Fibroblast of lung (primary cell): Measurements from ENCODE around the gene UQCRFS1. TPM values are rescaled to one million over a fixed set of nuclear protein-coding genes. Genes with fewer than 3 reads are reported as not detected.
"Not testable (repeated sequence)": the region's sequence is repeated elsewhere in the genome, so short reads cannot be mapped to it uniquely, and the experiment has no call there.

Source experiments
- DNase-seq, 2 donors: peaks; one replicate each; pipeline versions ENCODE4 v3.0.0 to v3.0.0-alpha.2; 2010; ENCODE audit warnings: low read depth in 2 of 2
- H2AFZ ChIP-seq: 2 replicates; pipeline ENCODE4 v1.5.1; 2012; ENCODE audit warnings: low read length, control low read depth, inconsistent platforms
- H3K27ac ChIP-seq: 2 replicates; pipeline ENCODE4 v1.5.1; 2011; ENCODE audit warnings: low read length, control low read depth; ENCODE audit not compliant: insufficient read depth
- H3K27me3 ChIP-seq: 2 replicates; pipeline ENCODE4 v1.5.1; 2011; ENCODE audit warnings: mild to moderate bottlenecking, low read length; ENCODE audit not compliant: control insufficient read depth, insufficient read depth
- H3K36me3 ChIP-seq: 2 replicates; pipeline ENCODE4 v1.5.1; 2011; ENCODE audit warnings: low read length; ENCODE audit not compliant: control insufficient read depth, insufficient read depth
- H3K4me1 ChIP-seq: 2 replicates; pipeline ENCODE4 v1.5.1; 2011; ENCODE audit warnings: low read length; ENCODE audit not compliant: control insufficient read depth, insufficient read depth; ENCODE audit errors: extremely low read depth
- H3K4me2 ChIP-seq: 2 replicates; pipeline ENCODE4 v1.5.1; 2011; ENCODE audit warnings: low read length, control low read depth; ENCODE audit not compliant: insufficient read depth; ENCODE audit errors: extremely low read depth
- H3K4me3 ChIP-seq, 4 experiments: fragments of 200-600 bp in 1 of 4; sonication (generic) in 1 of 4; replicated peaks in 1 of 4; 2 replicates each; pipeline ENCODE4 v1.5.1; 2011 to 2016; ENCODE audit warnings: low read length in 4 of 4, low read depth in 3 of 4, mild to moderate bottlenecking in 3 of 4, control low read depth in 2 of 4, inconsistent platforms in 1 of 4, mixed read lengths in 1 of 4; ENCODE audit not compliant: insufficient read depth in 1 of 4; ENCODE audit errors: control extremely low read depth in 1 of 4
- H3K79me2 ChIP-seq: 2 replicates; pipeline ENCODE4 v1.5.1; 2012; ENCODE audit warnings: mild to moderate bottlenecking, low read length, inconsistent platforms; ENCODE audit not compliant: control insufficient read depth, insufficient read depth
- H3K9ac ChIP-seq: 2 replicates; pipeline ENCODE4 v1.5.1; 2011; ENCODE audit warnings: mild to moderate bottlenecking, low read length, control low read depth; ENCODE audit not compliant: insufficient read depth
- H3K9me3 ChIP-seq: 2 replicates; pipeline ENCODE4 v1.5.1; 2012; ENCODE audit warnings: low read depth, low read length; ENCODE audit not compliant: control insufficient read depth, insufficient read depth
- H4K20me1 ChIP-seq: 2 replicates; pipeline ENCODE4 v1.5.1; 2011; ENCODE audit warnings: low read length; ENCODE audit not compliant: control insufficient read depth, insufficient read depth; ENCODE audit errors: extremely low read depth
- CTCF ChIP-seq, 2 donors: IDR thresholded peaks in 1 of 2; conservative IDR thresholded peaks in 1 of 2; 1 replicate in 1 of 2; 2 replicates in 1 of 2; pipeline ENCODE4 v1.5.1; 2011 to 2012; ENCODE audit warnings: low read length in 2 of 2, control low read depth in 1 of 2, inconsistent platforms in 1 of 2, low read depth in 1 of 2, mild to moderate bottlenecking in 1 of 2
- EZH2 ChIP-seq: IDR thresholded peaks from 2 replicates; pipeline ENCODE4 v1.5.1; 2012; ENCODE audit warnings: low read length, control low read depth, mild to moderate bottlenecking; ENCODE audit errors: missing control alignments
- polyA plus RNA-seq, 2 donors: library from polyadenylated mRNA; depleted of rRNA in 1 of 2; stranded (reverse) in 1 of 2; unstranded in 1 of 2; fragments of >200 nt; gene quantifications; 2 replicates each; pipeline ENCODE4 v1.2.1, GENCODE V29; 2011 to 2012; ENCODE audit warnings: missing spikeins in 1 of 2
- total RNA-seq: library from RNA; depleted of rRNA; stranded (reverse); fragments of >200 nt; gene quantifications from 2 replicates; pipeline ENCODE4 v1.2.1, GENCODE V29; 2014

Gene UQCRFS1
- total and polyA plus RNA-seq, 2 donors (not counting 1 experiment from before 2014, with no cell fraction given), result 34.0 to 42.7 TPM

GRCh38 chr19:29255912-29256311, 43.0 kb upstream of the UQCRFS1 start:
- Histone ChIP-seq H3K27me3 (no peaks in the 10 kb centered on the region), H3K4me3 (no peak overlapping the region), H3K79me2 (no peaks in the 10 kb centered on the region), H3K9me3 (no peaks in the 10 kb centered on the region), H3K36me3 (no peaks in the 10 kb centered on the region), H2AFZ (no peak overlapping the region), H3K4me2 (no peak overlapping the region), H3K27ac (no peak overlapping the region), H3K4me1 (no peaks in the 10 kb centered on the region), H4K20me1 (no peaks in the 10 kb centered on the region), H3K9ac (no peak overlapping the region)
- no peak for DNase-seq
- TF ChIP-seq EZH2 (no peak), CTCF (conservative IDR thresholded peaks at IDR 0.05 in 1 of 2, IDR thresholded peaks at IDR 0.05 in 1 of 2; ENCODE audit: low read depth in 1 of 2, low read length in 2 of 2) (no peak)

- Histone ChIP-seq H2AFZ (no peak overlapping the region), H3K27ac (no peak overlapping the region), H3K36me3 (no peaks in the 10 kb centered on the region), H3K27me3 (no peaks in the 10 kb centered on the region), H3K4me2 (no peak overlapping the region), H3K4me3 (no peak overlapping the region), H3K9ac (no peak overlapping the region), H3K4me1 (no peaks in the 10 kb centered on the region), H3K9me3 (no peaks in the 10 kb centered on the region), H4K20me1 (no peaks in the 10 kb centered on the region), H3K79me2 (no peaks in the 10 kb centered on the region)
- DNase-seq, result no peak
- TF ChIP-seq EZH2, result no peak
These were observed 42.1 kb upstream of the UQCRFS1 start for GRCh38 chr19:29255006-29255405.

DNA sequence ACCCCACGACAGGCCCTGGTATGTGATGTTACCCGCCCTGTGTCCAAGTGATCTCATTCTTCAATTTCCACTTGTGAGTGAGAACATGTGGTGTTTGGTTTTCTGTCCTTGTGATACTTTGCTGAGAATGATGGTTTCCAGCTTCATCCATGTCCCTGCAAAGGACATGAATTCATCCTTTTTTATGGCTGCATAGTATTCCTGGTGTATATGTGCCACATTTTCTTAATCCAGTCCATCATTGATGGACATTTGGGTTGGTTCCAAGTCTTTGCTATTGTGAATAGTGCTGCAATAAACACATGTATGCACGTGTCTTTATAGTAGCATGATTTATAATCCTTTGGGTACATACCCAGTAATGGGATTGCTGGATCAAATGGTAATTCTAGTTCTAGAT, 36.8 kb upstream of the UQCRFS1 start:
- not testable (repeated sequence) for H3K9me3 ChIP-seq, H3K4me3 ChIP-seq, H2AFZ ChIP-seq, H3K4me1 ChIP-seq, H3K36me3 ChIP-seq, H4K20me1 ChIP-seq, H3K27ac ChIP-seq, H3K79me2 ChIP-seq, H3K27me3 ChIP-seq, H3K9ac ChIP-seq, DNase-seq, H3K4me2 ChIP-seq

- Histone ChIP-seq H3K4me1 (no peaks in the 10 kb centered on the region), H3K4me2 (no peak overlapping the region), H3K9ac (no peak overlapping the region), H3K36me3 (no peaks in the 10 kb centered on the region), H3K27me3 (peaks cover 2% of the 10 kb centered on the region), H3K4me3 (no peak overlapping the region), H3K79me2 (no peaks in the 10 kb centered on the region), H3K9me3 (no peaks in the 10 kb centered on the region), H3K27ac (no peak overlapping the region), H2AFZ (no peak overlapping the region), H4K20me1 (no peaks in the 10 kb centered on the region)
- no peak for TF ChIP-seq CTCF (conservative IDR thresholded peaks at IDR 0.05 in 1 of 2, IDR thresholded peaks at IDR 0.05 in 1 of 2; ENCODE audit: low read depth in 1 of 2, low read length in 2 of 2)
- no peak for TF ChIP-seq EZH2
- no peak for DNase-seq
These were observed 35.4 kb upstream of the UQCRFS1 start for GRCh38 chr19:29248332-29248844.
